ENCODE data around the gene TMEM171. TPM values are rescaled to one million over a fixed set of nuclear protein-coding genes. Genes with fewer than 3 reads are reported as not detected.

The TMEM171 gene
- total and polyA plus RNA-seq, 2 of the 4 experiments (the other 2 are of a cell fraction), result 3.0 to 5.1 TPM

DNA sequence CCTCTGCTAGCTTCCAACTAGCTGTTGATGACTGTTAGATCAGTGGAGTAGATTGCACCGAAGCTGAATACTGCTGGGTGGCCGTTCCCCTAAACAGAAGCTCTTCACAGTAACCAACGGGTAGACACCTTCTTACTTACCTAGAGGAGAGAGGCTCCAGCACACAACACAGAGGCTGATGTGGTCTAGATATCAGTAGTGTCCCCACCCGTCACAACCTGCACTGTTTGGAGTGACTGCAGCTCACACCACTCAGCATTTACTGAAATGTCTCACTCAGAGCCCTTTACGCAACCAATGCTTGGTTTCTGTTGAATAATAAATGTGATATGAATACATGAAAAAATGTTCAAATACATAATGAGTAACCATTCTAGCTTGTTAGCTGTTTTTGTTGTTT, 57.9 kb downstream of the TMEM171 start:
- H3K27me3 ChIP-seq (ENCODE audit: control insufficient read depth, insufficient read depth, low read length), result peaks cover 16% of the 10 kb centered on the region
- no TSS peak for BruUV-seq (replicated peaks)
- H3K4ac ChIP-seq (ENCODE audit: low read depth, low read length), result no peak overlapping the region
- no peak overlapping the region for H3K4me2 ChIP-seq (ENCODE audit: low read depth, low read length)
- no peak overlapping the region for H3K23ac ChIP-seq (ENCODE audit: low read depth, low read length)
- no peak overlapping the region for H3K4me3 ChIP-seq (ENCODE audit: insufficient read depth, low read depth, low read length)
- no peak overlapping the region for H2AFZ ChIP-seq (replicated peaks; ENCODE audit: low read length, poor library complexity)
- H3K18ac ChIP-seq (ENCODE audit: low read depth, low read length), result no peak overlapping the region
- no CpG with 5 or more reads among the region's 5 CpGs for WGBS, 2 experiments (ENCODE audit: extremely low coverage in 2 of 2, insufficient read length in 1 of 2)
- peaks cover 2% of the 10 kb centered on the region; the same call in 1 of the 2 replicates for H3K4me1 ChIP-seq (ENCODE audit: control insufficient read depth, insufficient read depth, low read length)
- no peak overlapping the region for H2BK120ac ChIP-seq (ENCODE audit: low read depth, low read length)
- H4K20me1 ChIP-seq (ENCODE audit: insufficient read depth, low read length), result no peaks in the 10 kb centered on the region
- ChIA-PET POLR2A (ENCODE audit: unreplicated experiment) (no interaction called here), CTCF (interaction anchor here (0.6 kb wide), 2 partner anchors 18 to 431 kb away, joined by 3 to 4 read pairs; no protein-coding TSS in a partner anchor)
- no peaks in the 10 kb centered on the region for H3K9me3 ChIP-seq (ENCODE audit: control insufficient read depth, insufficient read depth, low read length)
- no peaks in the 10 kb centered on the region for H3K36me3 ChIP-seq (ENCODE audit: control insufficient read depth, insufficient read depth, low read length)
- no peak overlapping the region for H4K8ac ChIP-seq (ENCODE audit: low read depth in 2 of 2, low read length in 2 of 2)
- no peak overlapping the region for H3K27ac ChIP-seq (ENCODE audit: insufficient read depth, low read length)
- ATAC-seq (ENCODE audit: low read depth) (no peak), DNase-seq (no peak)
- no peak overlapping the region for H2BK15ac ChIP-seq (ENCODE audit: low read depth, low read length)
- H3K14ac ChIP-seq (replicated peaks; ENCODE audit: low read depth, low read length), result no peak overlapping the region
- no peaks in the 10 kb centered on the region for H3K79me1 ChIP-seq (ENCODE audit: low read depth in 1 of 2, low read length in 2 of 2)
- no peak for TF ChIP-seq CHD1 (IDR thresholded peaks at IDR 0.05; ENCODE audit: low read depth, low read length)
- no peak for TF ChIP-seq CEBPB (IDR thresholded peaks at IDR 0.05; ENCODE audit: low read depth, low read length)
- no peak for TF ChIP-seq SMC3 (IDR thresholded peaks at IDR 0.05; ENCODE audit: low read depth, low read length)
- no peak for TF ChIP-seq MAZ (IDR thresholded peaks at IDR 0.05; ENCODE audit: borderline replicate concordance, low read depth, low read length)
- no peak for TF ChIP-seq POLR2A (IDR thresholded peaks at IDR 0.05; ENCODE audit: low read depth, low read length)
- TF ChIP-seq MXI1 (IDR thresholded peaks at IDR 0.05; ENCODE audit: borderline replicate concordance, low read depth, low read length), result no peak
- no peak overlapping the region for H2BK5ac ChIP-seq (ENCODE audit: low read depth, low read length, poor library complexity, severe bottlenecking)
- dilution Hi-C loops (cut with HindIII; ENCODE audit: low sequenced_read_pairs, unreplicated experiment), result no loop called here
- intact Hi-C loops (cut with micrococcal nuclease), result no loop called here
- H4K91ac ChIP-seq (ENCODE audit: insufficient read depth, low read depth, low read length), result no peak overlapping the region
- no peak overlapping the region for H4K5ac ChIP-seq (ENCODE audit: low read depth, low read length)
- H3K9ac ChIP-seq (ENCODE audit: low read depth, low read length), result no peak overlapping the region
- no peak overlapping the region for H3K56ac ChIP-seq (ENCODE audit: extremely low read depth, insufficient read depth, low read length)
- H2BK20ac ChIP-seq (ENCODE audit: low read depth, low read length), result no peak overlapping the region
- in situ Hi-C loops (cut with MboI; ENCODE audit: low sequenced_read_pairs), result no loop called here
- H2AK5ac ChIP-seq (ENCODE audit: low read depth, low read length), result no peak overlapping the region
- H3K9me1 ChIP-seq (ENCODE audit: insufficient read depth, low read length), result no peaks in the 10 kb centered on the region
- no peak overlapping the region for H2AK9ac ChIP-seq (replicated peaks; ENCODE audit: low read depth, low read length, poor library complexity)
